Stomach (tissue), 9 donors: Measurements from ENCODE around the gene LTF. TPM values are rescaled to one million over a fixed set of nuclear protein-coding genes. Genes with fewer than 3 reads are reported as not detected.
"Not testable (repeated sequence)": the region's sequence is repeated elsewhere in the genome, so short reads cannot be mapped to it uniquely, and the experiment has no call there.

Source experiments
- DNase-seq, 2 donors: peaks; one replicate each; pipeline versions ENCODE4 v3.0.0 to v3.0.0-alpha.2; 2013 to 2019
- H3K27ac ChIP-seq, 5 donors: fragments of 200-600 bp in 4 of 5; sonication (generic) in 4 of 5; one replicate each; pipeline ENCODE4 v1.5.1; 2013 to 2019; ENCODE audit warnings: mild to moderate bottlenecking in 1 of 5, moderate library complexity in 1 of 5
- H3K27me3 ChIP-seq, 3 donors: fragments of 200-600 bp; sonication (generic); one replicate each; pipeline ENCODE4 v1.5.1; 2017 to 2019; ENCODE audit warnings: mixed run types in 1 of 3
- H3K36me3 ChIP-seq, 4 donors: fragments of 200-600 bp; sonication (generic); 1 replicate in 3 of 4; 2 replicates in 1 of 4; pipeline ENCODE4 v1.5.1; 2016 to 2019
- H3K4me1 ChIP-seq, 4 donors: fragments of 200-600 bp; sonication (generic); one replicate each; pipeline ENCODE4 v1.5.1; 2016 to 2019
- H3K4me3 ChIP-seq, 4 donors: fragments of 200-600 bp; sonication (generic) in 3 of 4; one replicate each; pipeline ENCODE4 v1.5.1; 2016 to 2019; ENCODE audit warnings: mild to moderate bottlenecking in 1 of 4
- H3K9me3 ChIP-seq, 4 donors: fragments of 200-600 bp; sonication (generic); one replicate each; pipeline ENCODE4 v1.5.1; 2016 to 2019
- EP300 ChIP-seq: sonication (generic); formaldehyde crosslinking; IDR thresholded peaks from one replicate; pipeline ENCODE4 v1.6.1; 2017; ENCODE audit warnings: antibody characterized with exemption
- POLR2A ChIP-seq, 4 donors: fragments of 450-650 bp; IDR thresholded peaks; one replicate each; pipeline ENCODE4 v1.6.1; 2016; ENCODE audit warnings: antibody characterized with exemption in 4 of 4, control low read depth in 2 of 4, mild to moderate bottlenecking in 1 of 4, moderate library complexity in 1 of 4
- POLR2AphosphoS5 ChIP-seq, 3 donors: sonication (generic); formaldehyde crosslinking; IDR thresholded peaks; one replicate each; pipeline ENCODE4 v1.6.1; 2016; ENCODE audit warnings: antibody characterized with exemption in 3 of 3
- WGBS, 5 donors: extraction: QIAGEN DNeasy Blood & Tissue Kit in 3 of 5; methylation state at CpG; one replicate each; pipeline versions ENCODE4 v1.1.5 to v1.1.7; 2013 to 2018; 5-methylcytosine and 5-hydroxymethylcytosine counted together
- intact Hi-C: fragments of 100-400 bp; cut with DNase I; formaldehyde crosslinking; loops from one replicate; pipeline ENCODE4 v1.15.1; 2023; ENCODE audit warnings: low total_unique reads
- polyA plus RNA-seq, 3 donors: library from polyadenylated mRNA; stranded (reverse); fragments of 200-250 nt; gene quantifications; one replicate each; pipeline ENCODE4 v1.2.3, GENCODE V29; 2013
- total RNA-seq, 5 donors: library from RNA; depleted of rRNA; stranded (reverse); fragments of >200 nt; gene quantifications; one replicate each; pipeline versions ENCODE4 v1.1.0 to v1.2.3, GENCODE V29; 2014 to 2016
- TF ChIP-seq, protein P1 (sequence below), 7 experiments: fragments of 450-650 bp in 4 of 7; fragments of 200-600 bp in 3 of 7; sonication (generic) in 3 of 7; IDR thresholded peaks; one replicate each; pipeline ENCODE4 v1.5.1; 2016 to 2019; ENCODE audit warnings: antibody characterized with exemption in 7 of 7, control low read depth in 2 of 7, mild to moderate bottlenecking in 1 of 7
- donor health status: healthy with polysubstance abuse.
- donor health status: Bipolar disorder and iron deficiency.
- donor health status: healthy.

The LTF gene
- total and polyA plus RNA-seq, 8 donors: 0.58 to 1,112 (median 106) TPM

GRCh38 chr3:46405301-46406019 is 59.2 kb downstream of the LTF start:
- peak; percentile 65 to 79 for DNase-seq
- Histone ChIP-seq H3K4me1 (peaks cover 19 to 48% (median 37%) of the 10 kb centered on the region in 4 donors), H3K27me3 (no peaks in the 10 kb centered on the region), H3K9me3 (no peaks in the 10 kb centered on the region), H3K27ac (peak overlapping the region; percentile 80 to 90 (median 81)), H3K36me3 (peaks cover 0 to 6% (median 0%) of the 10 kb centered on the region in 4 donors), H3K4me3 (no peak overlapping the region)
- peak; percentile 22 to 57 (median 24) for TF ChIP-seq POLR2AphosphoS5 (IDR thresholded peaks at IDR 0.05)
- TF ChIP-seq EP300: no peak
- TF ChIP-seq, protein P1, sequence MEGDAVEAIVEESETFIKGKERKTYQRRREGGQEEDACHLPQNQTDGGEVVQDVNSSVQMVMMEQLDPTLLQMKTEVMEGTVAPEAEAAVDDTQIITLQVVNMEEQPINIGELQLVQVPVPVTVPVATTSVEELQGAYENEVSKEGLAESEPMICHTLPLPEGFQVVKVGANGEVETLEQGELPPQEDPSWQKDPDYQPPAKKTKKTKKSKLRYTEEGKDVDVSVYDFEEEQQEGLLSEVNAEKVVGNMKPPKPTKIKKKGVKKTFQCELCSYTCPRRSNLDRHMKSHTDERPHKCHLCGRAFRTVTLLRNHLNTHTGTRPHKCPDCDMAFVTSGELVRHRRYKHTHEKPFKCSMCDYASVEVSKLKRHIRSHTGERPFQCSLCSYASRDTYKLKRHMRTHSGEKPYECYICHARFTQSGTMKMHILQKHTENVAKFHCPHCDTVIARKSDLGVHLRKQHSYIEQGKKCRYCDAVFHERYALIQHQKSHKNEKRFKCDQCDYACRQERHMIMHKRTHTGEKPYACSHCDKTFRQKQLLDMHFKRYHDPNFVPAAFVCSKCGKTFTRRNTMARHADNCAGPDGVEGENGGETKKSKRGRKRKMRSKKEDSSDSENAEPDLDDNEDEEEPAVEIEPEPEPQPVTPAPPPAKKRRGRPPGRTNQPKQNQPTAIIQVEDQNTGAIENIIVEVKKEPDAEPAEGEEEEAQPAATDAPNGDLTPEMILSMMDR (IDR thresholded peaks at IDR 0.05): no peak
- TF ChIP-seq POLR2A (IDR thresholded peaks at IDR 0.05): no peak
- intact Hi-C loops: no loop called here
- WGBS, 5 donors: 12 to 23% (median 20%) methylated on average over 11 of the region's 11 CpGs

GRCh38 chr3:46402902-46403301 is 61.8 kb downstream of the LTF start:
- DNase-seq, intact Hi-C loops, H3K27ac ChIP-seq, H3K27me3 ChIP-seq, H3K4me3 ChIP-seq, H3K36me3 ChIP-seq, H3K9me3 ChIP-seq: not testable (repeated sequence)
- peaks cover 19 to 36% (median 32%) of the 10 kb centered on the region in 4 donors for H3K4me1 ChIP-seq
- 88 to 97% (median 95%) methylated on average over 4 of the region's 4 CpGs for whole genome bisulfite sequencing, 5 donors

DNA sequence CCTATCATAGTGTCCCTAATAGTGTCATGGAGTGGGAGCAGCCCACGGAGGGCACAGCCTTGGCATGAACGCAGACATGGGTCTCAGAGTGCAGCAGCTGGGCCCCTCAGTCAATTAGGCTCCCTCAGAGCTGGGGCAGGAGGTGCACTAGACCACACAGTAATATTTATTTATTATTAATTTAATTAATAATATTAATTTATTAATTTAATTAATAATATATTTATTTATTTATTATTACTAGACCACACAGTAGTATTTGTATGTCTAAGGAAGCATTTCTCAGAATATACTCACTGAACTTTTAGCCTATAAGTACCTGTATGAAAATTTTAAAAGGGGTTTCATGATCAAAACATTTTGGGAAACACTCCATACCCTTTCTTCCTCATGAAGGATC is 63.1 kb downstream of the LTF start:
- no peaks in the 10 kb centered on the region for H3K9me3 ChIP-seq
- no peak for DNase-seq
- WGBS, 5 donors: 86 to 96% (median 92%) methylated on average over 2 of the region's 2 CpGs
- H3K27me3 ChIP-seq: no peaks in the 10 kb centered on the region
- peaks cover 12 to 23% (median 19%) of the 10 kb centered on the region in 4 donors for H3K4me1 ChIP-seq
- no peak for TF ChIP-seq POLR2AphosphoS5 (IDR thresholded peaks at IDR 0.05)
- TF ChIP-seq POLR2A (IDR thresholded peaks at IDR 0.05): no peak
- no peak for TF ChIP-seq EP300
- TF ChIP-seq, protein P1 (IDR thresholded peaks at IDR 0.05): no peak
- H3K36me3 ChIP-seq: no peaks in the 10 kb centered on the region
- no peak overlapping the region for H3K27ac ChIP-seq
- intact Hi-C loops: no loop called here
- no peak overlapping the region for H3K4me3 ChIP-seq

GRCh38 chr3:46400846-46401245 is 63.9 kb downstream of the LTF start:
- Histone ChIP-seq H3K36me3 (no peaks in the 10 kb centered on the region), H3K27ac (no peak overlapping the region), H3K4me1 (peaks cover 5 to 16% (median 12%) of the 10 kb centered on the region in 4 donors), H3K9me3 (no peaks in the 10 kb centered on the region), H3K4me3 (no peak overlapping the region), H3K27me3 (no peaks in the 10 kb centered on the region)
- 86 to 96% (median 93%) methylated on average over 5 of the region's 5 CpGs for whole genome bisulfite sequencing, 5 donors
- intact Hi-C loops: no loop called here
- no peak for DNase-seq
- TF ChIP-seq, protein P1 (IDR thresholded peaks at IDR 0.05): no peak
- TF ChIP-seq EP300 (no peak), POLR2A (IDR thresholded peaks at IDR 0.05) (no peak), POLR2AphosphoS5 (IDR thresholded peaks at IDR 0.05) (no peak)
